Adrenal gland (tissue), 5 donors: Measurements from ENCODE around the gene KCNJ1.

Experiments used
- CTCF ChIP-seq, 6 experiments: fragments of 450-650 bp in 4 of 6; fragments of 200-600 bp in 2 of 6; sonication (generic) in 1 of 6; IDR thresholded peaks; 1 replicate in 5 of 6; 2 replicates in 1 of 6; pipeline versions ENCODE4 v1.5.1 to v1.8.0; 2016 to 2021; ENCODE audit warnings: antibody characterized with exemption in 6 of 6, mild to moderate bottlenecking in 2 of 6, moderate library complexity in 1 of 6
- POLR2A ChIP-seq, 2 donors: fragments of 450-650 bp; IDR thresholded peaks; one replicate each; pipeline ENCODE4 v1.6.1; 2017; ENCODE audit warnings: antibody characterized with exemption in 2 of 2, mild to moderate bottlenecking in 2 of 2, moderate library complexity in 1 of 2
- donor health status: DM: no; HTN: no; CAD: no.

- TF ChIP-seq CTCF (IDR thresholded peaks at IDR 0.05), result no peak
- TF ChIP-seq POLR2A (IDR thresholded peaks at IDR 0.05), result peak in 1 of 2 donors; percentile 17
These were observed 30.7 kb upstream of the KCNJ1 start for GRCh38 chr11:128897826-128898225.
